ENCODE results near the gene TMEM60.

DNA sequence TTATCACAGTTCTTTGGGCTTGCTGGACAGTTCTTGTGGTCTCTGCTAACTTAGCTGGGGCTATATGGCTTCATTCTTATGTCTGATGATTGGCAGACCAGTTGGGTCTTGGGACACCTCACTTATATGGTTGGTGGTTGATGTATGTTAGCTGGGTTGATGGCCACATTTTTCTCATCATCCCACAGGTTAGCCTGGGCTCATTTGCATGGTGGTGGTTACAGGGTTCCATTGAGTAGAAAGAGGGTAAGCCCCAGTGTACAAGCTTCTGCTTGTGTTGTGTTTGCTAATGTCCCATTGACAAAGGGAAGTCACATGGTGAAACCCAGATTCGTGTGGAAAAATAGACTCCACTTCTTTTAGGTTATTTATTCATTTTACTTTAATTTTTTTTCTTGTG, 40.6 kb downstream of the TMEM60 start:
- TF ChIP-seq CTCF (IDR thresholded peaks at IDR 0.05): no peak
- no peak for TF ChIP-seq POLR2A (IDR thresholded peaks at IDR 0.05)

Measured in thyroid gland (tissue), 4 donors.